ENCODE measurements around the gene CD52. TPM values are rescaled to one million over a fixed set of nuclear protein-coding genes. Genes with fewer than 3 reads are reported as not detected.

Gene CD52
- total and polyA plus RNA-seq, 2 donors (not counting 3 experiments of a cell fraction or from before 2014, with no cell fraction given) = not detected

DNA sequence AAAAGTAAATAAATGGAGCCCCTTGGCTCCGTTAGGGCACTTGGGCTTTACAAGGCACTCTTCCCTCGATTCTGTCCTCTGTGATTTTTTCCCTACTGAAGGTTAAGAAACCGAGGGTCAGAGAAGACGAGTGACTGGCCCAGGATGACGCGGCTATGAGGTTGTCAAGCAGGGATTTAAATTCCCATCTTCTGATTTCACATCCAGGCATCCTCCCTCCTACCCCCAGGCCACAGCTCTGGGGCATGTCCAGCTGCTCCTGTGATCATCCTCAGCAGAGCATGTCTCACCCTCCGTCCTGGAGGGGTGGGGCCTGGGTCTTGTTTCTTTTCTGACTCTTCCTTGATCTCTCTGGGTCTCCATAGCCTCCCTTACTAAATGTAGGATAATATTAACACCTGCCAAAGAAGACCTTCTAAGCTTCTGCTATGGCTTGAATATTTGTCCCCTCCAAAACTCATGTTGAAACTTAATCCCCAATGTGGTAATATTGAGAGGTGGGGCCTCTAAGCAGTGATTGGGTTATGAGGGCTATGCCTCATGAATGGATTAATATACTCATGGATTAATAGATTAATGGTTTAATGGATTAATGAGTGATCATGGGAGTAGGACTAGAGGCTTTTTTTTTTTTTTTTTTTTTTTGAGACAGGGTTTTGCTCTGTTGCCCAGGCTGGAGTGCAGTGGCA lies 31.6 kb downstream of the CD52 start:
- dilution Hi-C loops (cut with MboI; ENCODE audit: extremely low pct_ligation_motif_present, low sequenced_read_pairs) (no loop called here), intact Hi-C loops (cut with micrococcal nuclease) (no loop called here)
- DNase-seq (ENCODE audit: low read depth, low spot score) (no peak), FAIRE-seq (no peak)
- Histone ChIP-seq H3K36me3 (ENCODE audit: control insufficient read depth in 2 of 2, extremely low read depth in 1 of 2, insufficient read depth in 2 of 2, low read length in 2 of 2) (no peaks in the 10 kb centered on the region), H3K4me1 (ENCODE audit: control insufficient read depth, extremely low read depth, insufficient read depth, low read length) (peaks cover 15% of the 10 kb centered on the region), H3K9me3 (replicated peaks; ENCODE audit: control insufficient read depth, insufficient read depth, low read length) (no peaks in the 10 kb centered on the region), H3K79me2 (ENCODE audit: control insufficient read depth, insufficient read depth, low read length) (no peaks in the 10 kb centered on the region), H4K20me1 (replicated peaks; ENCODE audit: control insufficient read depth, extremely low read depth, insufficient read depth, low read length) (no peaks in the 10 kb centered on the region), H3K9ac (replicated peaks; ENCODE audit: extremely low read depth, insufficient read depth, low read length) (no peak overlapping the region), H2AFZ (ENCODE audit: low read depth, low read length) (no peak overlapping the region), H3K9me1 (replicated peaks; ENCODE audit: control insufficient read depth, extremely low read depth, insufficient read depth, low read length) (no peaks in the 10 kb centered on the region), H3K4me2 (ENCODE audit: insufficient read depth, low read length) (no peak overlapping the region), H3K27ac (ENCODE audit: insufficient read depth, low read depth, low read length) (no peak overlapping the region), H3K4me3 (replicated peaks in 1 of 3; ENCODE audit: insufficient read depth in 1 of 3, low read depth in 1 of 3, low read length in 3 of 3) (no peak overlapping the region), H3K27me3 (ENCODE audit: control insufficient read depth in 2 of 2, insufficient read depth in 2 of 2, low read length in 2 of 2) (no peaks in the 10 kb centered on the region)
- TF ChIP-seq MYC (IDR thresholded peaks at IDR 0.05; ENCODE audit: low read depth, low read length) (no peak), JUN (IDR thresholded peaks at IDR 0.05; ENCODE audit: borderline replicate concordance, insufficient read depth, insufficient read length, low read depth) (no peak), GATA2 (IDR thresholded peaks at IDR 0.05; ENCODE audit: insufficient read depth, insufficient read length, low read depth, low read length) (no peak), EZH2 (IDR thresholded peaks at IDR 0.05; ENCODE audit: borderline replicate concordance, low read depth, low read length, severe bottlenecking) (no peak)
- TF ChIP-seq, protein P1, sequence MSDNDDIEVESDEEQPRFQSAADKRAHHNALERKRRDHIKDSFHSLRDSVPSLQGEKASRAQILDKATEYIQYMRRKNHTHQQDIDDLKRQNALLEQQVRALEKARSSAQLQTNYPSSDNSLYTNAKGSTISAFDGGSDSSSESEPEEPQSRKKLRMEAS (IDR thresholded peaks at IDR 0.05; ENCODE audit: insufficient read depth, insufficient read length) = no peak
- TF ChIP-seq, protein P2, sequence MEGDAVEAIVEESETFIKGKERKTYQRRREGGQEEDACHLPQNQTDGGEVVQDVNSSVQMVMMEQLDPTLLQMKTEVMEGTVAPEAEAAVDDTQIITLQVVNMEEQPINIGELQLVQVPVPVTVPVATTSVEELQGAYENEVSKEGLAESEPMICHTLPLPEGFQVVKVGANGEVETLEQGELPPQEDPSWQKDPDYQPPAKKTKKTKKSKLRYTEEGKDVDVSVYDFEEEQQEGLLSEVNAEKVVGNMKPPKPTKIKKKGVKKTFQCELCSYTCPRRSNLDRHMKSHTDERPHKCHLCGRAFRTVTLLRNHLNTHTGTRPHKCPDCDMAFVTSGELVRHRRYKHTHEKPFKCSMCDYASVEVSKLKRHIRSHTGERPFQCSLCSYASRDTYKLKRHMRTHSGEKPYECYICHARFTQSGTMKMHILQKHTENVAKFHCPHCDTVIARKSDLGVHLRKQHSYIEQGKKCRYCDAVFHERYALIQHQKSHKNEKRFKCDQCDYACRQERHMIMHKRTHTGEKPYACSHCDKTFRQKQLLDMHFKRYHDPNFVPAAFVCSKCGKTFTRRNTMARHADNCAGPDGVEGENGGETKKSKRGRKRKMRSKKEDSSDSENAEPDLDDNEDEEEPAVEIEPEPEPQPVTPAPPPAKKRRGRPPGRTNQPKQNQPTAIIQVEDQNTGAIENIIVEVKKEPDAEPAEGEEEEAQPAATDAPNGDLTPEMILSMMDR (IDR thresholded peaks at IDR 0.05; ENCODE audit: extremely low read depth in 1 of 2, insufficient read depth in 1 of 2, low read depth in 1 of 2, low read length in 2 of 2) = no peak
- POLR2A ChIA-PET = no interaction called here
- CTCF ChIA-PET = interaction anchor here (0.6 to 1.0 kb wide), 3 partner anchors 11 to 68 kb away, joined by 3 read pairs; no protein-coding TSS in a partner anchor
- no TSS peak for BruUV-seq (replicated peaks)
